Activated CD8-positive, alpha-beta memory T cell treated with anti-CD3 and anti-CD28 coated beads, Interleukin-2, amount 50 U/mL, for 1 hour (primary cell): Measurements from ENCODE around the gene PCNT.

ENCODE experiments used
- DNase-seq: peaks from one replicate; pipeline ENCODE4 v3.0.0-alpha.2; 2020; ENCODE audit errors: extremely low read depth

PCNT gene

DNA sequence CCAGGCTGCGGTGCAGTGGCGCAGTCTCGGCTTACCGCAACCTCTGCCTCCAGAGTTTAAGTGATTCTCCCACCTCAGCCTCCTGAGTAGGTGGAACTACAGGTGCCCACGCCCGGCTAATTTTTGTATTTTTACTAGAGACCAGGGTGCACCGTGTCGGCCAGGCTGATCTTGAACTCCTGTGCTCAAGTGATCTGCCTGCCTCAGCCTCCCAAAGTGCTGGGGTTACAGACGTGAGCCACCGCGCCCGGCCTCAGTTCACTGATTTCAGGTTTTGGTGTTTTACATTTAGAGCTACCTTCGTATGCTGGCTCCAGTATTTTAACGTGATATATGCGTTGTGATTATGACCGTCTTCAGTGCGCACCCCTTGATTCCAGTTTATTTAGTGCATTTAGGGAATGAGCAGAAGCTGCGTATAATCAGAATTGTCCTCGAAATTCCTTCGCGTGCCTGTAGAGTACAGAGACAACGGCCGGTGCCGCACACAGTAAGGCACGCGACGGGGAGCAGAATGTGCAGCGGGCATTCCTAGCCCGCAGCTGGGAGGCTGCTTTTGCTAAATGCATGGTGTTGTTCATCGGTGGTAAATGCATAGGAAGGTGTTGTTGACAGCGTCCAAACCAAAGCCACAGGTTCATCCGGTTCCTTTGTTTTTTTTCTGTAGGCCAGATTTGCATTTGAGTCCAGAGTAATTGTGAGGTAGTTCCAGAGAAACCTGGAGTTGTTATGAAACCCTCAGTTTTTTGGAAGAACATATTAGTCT is 85.9 kb downstream of the PCNT start:
- no peak for DNase-seq

DNA sequence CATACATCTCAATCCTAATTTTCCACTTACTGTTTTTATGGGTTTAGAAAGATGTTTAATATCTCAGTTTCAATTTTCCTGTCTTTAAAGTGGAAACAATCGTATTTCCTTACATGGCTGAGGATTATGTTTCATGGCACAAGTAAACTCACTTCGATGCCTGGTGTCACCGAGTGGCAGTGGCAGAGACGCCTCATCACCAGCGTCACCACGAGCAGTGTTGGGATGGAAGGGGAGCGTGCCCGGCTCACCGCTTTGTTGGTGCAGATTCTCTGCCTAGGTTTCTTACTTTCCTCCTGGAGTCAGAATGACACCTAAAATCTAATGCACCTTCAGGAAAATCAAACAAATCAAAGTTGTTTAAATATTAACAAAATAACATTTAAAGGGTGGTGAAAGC is 86.6 kb downstream of the PCNT start:
- DNase-seq = no peak

DNA sequence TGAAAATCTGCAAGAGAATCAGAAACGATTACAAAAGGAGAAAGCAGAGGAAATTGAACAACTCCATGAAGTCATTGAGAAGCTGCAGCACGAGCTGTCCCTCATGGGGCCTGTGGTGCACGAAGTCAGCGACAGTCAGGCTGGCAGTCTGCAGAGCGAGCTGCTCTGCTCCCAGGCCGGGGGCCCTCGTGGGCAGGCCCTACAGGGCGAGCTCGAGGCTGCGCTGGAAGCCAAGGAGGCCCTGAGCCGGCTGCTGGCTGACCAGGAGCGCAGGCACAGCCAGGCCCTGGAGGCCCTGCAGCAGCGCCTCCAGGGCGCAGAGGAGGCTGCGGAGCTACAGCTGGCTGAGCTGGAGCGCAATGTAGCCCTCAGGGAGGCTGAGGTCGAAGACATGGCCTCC is 87.3 kb downstream of the PCNT start:
- DNase-seq = no peak

DNA sequence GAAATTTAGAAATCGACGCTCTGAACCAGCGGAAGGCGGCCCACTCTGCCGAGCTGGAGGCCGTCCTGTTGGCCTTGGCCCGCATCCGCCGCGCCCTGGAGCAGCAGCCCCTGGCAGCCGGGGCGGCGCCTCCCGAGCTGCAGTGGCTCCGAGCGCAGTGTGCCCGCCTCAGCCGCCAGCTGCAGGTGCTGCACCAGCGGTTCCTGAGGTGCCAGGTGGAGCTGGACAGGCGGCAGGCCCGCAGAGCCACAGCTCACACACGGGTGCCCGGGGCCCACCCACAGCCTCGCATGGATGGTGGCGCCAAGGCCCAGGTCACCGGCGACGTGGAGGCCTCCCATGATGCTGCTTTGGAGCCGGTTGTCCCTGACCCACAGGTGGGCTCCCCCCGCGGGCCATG is 87.7 kb downstream of the PCNT start:
- no peak for DNase-seq

DNA sequence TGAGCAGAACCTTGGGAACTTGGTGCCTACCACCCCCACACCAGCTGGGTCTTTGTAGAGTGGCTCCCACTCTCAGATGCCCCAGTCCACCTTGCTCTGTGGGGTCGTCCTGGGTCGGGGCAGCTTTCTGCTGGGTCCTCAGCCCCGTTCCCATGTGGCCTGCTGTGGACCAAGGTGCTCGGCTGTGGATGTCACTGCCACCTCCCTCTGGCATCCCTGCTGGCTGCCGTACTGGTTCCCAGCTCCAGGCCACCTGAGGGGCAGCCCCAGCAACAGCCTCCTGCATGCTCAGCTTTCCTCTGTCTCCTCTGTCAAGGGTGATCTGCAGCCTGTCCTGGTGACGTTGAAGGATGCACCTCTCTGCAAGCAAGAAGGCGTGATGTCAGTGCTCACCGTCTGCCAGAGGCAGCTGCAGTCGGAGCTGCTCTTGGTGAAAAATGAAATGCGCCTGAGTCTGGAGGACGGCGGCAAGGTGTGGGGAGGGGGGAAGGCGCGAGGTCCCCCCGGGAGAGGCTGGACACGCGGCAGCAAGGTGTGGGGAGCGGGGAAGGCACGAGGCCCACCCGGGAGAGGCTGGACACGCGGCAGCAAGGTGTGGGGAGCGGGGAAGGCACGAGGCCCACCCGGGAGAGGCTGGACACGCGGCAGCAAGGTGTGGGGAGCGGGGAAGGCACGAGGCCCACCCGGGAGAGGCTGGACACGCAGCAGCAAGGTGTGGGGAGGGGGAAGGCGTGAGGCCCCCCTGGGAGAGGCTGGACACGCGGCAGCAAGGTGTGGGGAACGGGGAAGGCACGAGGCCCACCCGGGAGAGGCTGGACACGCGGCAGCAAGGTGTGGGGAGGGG is 88.8 kb downstream of the PCNT start:
- DNase-seq = no peak

DNA sequence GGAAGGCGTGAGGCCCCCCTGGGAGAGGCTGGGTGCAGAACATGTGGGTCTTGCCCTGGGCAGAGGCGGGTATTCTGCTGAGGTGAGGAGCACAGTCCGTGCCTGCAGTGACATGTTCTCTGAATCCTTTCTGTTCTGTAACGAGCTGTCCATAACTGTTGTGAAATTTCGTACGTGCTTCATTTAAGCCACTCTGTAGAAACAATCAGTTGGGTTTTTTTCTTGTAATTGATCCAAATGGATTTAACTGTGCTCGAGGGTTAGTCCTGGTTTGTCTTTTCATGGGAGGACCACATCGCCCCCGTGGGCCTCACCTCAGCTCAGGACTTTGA is 89.4 kb downstream of the PCNT start:
- no peak for DNase-seq

DNA sequence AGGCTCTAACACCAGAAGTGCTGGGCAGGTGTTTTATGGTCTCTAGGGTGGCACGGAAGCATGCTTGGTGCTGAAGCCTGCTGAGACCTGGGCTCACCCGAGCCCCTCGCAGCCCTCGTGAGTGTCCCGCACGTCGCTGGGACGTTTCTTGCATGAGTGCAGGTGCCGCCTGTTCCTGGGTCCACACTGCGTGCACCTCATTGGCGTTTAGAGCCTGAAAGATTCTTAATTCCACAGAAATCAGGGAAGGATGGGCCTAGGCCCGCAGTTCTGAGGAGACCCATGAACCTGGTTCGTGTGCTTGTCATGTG is 91.0 kb downstream of the PCNT start:
- no peak for DNase-seq

DNA sequence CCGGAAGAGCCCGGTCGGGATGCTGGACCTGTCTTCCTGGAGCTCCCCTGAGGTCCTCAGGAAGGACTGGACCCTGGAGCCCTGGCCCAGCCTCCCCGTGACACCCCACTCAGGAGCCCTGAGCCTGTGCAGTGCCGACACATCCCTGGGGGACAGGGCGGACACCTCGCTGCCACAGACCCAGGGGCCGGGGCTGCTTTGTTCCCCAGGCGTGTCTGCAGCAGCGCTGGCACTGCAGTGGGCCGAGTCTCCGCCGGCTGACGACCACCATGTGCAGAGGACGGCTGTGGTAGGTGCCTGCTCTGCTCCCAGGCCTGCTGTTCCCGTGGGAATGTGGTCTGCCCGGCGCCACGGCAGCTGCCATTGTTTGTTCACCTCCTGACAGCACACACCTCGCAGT is 92.6 kb downstream of the PCNT start:
- no peak for DNase-seq

DNA sequence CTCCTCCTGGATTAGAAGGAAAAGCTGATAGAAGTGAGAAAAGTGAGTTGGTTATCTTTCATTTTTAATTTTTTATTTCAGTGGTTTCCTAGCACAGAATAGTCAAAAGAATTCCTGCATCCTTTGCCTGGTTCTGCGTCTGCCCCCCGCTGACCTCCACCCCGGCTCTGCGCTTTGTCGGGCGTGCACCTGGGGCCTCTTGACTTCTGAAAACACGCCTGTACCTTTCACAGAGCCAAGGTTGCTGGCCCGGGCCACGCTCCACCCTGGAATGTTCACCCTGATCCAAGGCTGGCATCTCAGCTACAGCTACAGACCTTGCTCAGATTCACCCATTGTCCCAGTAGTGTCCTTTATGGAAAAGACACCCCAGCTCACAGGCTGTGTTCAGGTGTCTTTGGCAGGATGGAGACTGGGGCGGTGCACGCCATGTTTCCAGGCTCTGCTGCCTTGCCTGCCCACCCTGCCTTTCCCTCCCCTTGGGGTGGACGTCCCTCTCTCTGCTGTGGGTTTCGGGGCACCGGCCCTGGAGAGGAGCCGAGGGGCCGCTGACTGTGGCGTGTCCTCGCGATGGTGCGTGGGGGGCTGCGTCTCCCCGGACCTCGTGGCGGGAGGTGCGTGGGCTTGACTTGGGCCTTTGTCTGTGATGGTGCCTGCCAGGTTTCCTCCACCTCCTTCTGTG is 94.5 kb downstream of the PCNT start:
- no peak for DNase-seq

DNA sequence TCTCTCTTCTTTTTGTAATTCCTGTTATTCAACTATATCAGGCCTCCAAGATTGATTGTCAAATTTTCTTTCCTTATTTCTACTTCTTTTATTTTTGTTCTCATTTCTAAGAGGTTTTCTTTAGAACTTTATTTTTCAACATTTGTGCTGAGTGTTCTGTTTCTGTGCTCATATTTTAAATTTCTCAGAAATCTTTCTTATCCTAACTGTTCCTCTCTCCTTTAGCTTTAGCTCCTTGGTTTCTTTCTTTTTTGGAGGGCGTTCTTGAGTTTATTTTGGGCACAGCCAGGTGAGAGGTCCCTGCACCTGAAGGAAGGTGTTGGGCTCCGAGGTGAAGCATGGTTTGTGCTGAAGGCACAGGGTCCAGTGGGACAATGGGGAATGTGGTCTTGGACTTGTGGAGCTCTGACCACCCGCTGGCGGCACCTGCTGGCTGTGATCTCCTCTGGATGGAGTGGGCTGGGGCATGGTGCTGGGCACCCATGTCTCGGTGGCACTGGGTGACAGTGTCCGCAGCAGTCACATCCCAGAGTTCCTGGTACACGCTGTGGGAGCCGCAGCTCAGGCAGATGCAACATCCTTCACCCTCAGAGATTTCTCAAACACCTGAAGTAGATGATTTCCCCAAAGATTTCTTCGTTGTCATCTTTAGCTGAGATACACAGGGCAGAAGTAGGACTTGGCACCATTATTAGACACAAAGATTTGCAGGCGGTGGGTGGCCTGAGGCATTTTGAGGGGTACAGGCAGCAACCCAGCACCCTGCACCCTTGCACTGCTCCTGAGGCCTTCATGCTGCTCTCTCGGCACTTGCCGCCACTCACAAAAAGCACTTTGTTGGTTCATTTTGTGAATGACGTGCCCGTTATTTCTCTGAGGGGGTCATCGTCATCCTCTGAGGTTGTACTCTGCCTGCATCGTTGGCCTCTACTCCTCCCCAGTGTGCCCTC is 96.6 kb downstream of the PCNT start:
- DNase-seq = no peak

DNA sequence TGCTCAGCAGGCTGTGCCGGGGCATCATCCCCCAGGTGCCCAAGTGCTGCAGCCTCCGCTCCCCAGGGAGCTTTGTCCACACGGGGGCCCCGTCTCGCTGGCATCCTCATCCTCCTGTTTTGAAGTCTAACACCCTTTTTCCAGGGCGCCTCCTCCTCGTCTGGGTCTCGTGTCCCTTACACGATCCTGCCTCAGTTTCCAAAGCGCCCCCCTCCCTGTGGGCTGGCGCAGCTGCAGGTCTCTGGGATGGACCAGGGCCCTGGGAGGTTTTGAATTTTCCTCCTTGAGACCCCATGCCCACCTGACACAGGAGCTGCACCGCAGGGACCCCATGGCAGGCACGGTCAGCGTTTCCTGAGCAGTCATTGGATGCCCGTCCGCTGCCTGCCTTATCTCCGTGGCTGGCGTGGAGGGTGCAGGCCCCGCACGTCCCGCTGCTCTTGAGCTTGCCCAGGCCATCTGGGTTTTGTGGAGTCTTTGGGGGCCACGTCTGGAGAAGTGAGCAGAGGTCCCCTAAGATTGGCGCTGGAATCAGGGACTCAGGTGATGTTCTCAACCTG is 97.3 kb downstream of the PCNT start:
- no peak for DNase-seq

DNA sequence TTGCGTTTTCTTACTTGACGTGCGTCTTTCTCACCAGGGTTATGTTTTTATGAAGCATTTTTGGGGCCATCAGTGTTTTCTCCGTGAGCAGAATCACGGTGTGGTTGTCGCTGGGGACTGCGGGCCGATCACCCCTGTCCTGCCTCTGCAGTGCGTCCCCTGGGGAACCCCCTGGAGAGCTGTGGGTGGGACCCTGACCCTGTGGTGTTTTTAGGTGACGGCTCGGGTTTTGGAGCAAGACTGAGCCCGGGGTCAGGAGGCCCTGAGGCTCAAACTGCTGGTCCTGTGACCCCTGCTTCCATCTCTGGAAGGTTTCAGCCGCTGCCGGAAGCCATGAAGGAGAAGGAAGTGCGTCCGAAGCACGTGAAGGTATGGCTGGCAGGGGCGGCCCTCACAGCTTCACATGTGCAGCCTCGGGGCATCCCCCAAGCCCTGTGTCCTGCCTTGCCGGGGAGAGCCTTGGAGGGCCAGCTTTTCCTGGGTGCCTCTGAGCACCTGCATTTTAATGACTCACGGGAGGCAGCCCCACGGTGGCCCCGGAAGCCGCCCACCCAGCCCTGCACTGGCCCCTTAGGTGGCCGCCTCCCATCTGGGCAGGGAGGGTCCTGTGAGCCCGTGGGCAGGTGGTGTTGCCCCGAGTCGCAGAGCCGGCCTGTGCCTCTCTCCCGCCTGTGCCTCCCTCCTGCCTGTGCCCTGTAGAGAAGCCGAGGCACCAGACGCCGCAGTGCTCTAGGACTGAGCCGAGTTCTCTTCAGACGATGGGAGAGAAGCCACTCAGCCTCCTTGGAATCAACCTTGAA is 98.0 kb downstream of the PCNT start:
- DNase-seq = no peak

DNA sequence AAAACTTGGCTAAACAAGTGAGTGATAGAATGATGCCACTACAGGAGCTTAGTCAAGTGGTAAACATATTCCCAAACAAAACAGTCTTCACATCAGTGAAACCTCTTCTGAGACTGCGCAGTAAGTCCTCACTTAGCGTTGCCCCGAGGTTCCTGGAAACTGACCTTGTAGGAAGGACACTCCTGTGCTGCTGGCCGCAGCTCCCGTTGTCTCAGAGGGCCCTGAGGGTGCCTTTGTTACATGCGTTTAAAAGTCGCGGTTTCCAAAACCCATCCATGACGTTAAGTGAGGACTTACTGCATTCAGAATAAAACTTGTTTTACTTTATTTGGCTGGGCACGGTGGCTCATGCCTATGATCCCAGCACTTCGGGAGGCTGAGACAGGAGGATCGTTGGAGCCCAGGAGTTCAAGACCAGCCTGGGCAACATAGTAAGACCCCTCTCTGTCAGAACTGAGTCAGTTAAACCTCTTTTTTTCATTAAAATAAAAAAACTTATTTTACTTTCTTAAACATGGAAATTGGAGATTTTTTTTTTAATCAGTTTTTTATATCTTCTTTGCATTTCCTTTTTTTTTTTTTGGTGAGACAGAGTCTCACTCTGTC is 98.8 kb downstream of the PCNT start:
- DNase-seq = no peak

DNA sequence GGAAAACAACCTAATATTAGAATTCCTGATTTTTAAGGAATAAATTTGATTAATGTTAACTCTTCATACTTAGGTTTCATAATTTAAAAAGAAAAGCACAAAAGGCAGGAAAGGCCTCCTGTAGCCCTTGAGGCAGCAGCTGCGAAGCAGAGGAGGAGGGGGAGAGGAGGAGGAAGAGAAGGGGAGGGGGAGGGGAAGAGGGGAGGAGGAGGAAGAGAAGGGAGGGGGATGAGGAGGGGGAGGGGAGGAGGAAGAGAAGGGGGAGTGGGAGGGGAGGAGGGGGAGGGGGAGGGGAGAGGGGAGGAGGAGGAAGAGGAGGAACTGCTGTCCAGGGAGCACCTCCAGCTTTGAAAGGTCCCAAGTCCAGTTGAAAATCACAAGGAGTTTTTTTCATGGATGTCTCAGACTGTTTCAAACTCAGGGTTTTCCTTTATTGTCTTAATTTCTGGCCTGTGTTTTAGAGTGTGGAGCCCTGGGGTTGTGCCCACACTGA is 99.6 kb downstream of the PCNT start:
- DNase-seq = no peak

DNA sequence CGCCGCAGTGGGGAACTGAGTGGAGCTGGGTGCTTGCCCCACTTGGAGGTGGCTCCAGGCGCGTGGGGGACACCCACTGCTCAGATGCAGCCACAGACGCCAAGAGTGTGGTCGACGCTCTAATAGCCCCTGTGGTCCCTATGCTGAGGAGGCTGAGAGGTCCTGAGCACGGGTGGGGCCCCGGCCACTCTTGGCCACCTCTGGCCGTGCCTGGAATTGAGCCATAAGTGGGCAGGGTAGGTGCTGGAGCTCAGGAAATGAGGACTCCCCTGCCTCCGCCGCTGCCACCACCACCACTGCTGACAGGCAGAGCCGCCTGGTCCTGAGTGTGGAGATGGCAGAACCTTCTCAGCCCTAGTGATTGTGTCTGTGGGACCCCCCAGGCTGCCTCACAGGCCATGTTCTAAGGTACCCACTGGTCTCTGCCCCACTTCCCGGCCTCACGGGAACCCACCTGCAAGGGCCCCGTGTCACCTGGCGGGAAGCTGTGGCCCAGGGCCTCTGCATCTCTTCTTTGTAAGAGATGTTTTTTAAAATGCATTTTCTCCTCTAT is 100.2 kb downstream of the PCNT start:
- no peak for DNase-seq

DNA sequence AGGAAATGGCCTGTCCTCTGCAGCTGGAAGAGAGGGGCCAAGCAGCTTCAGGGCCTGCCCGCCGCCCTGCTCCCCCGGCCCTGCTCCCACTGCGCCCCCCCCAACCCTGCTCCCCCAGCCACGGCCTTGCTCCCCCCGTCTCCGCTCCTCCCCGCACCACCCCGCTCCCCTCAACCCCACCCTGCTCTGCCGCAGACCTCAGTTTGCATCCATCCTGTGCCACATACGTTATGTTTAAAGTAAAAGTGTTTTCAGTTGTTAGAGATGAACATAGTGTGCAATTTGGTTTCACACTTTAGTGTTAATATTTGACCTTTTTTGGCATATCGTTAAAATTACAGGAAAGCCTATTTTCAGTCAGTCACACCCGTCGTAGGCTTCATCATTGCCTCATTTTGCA is 100.7 kb downstream of the PCNT start:
- no peak for DNase-seq

DNA sequence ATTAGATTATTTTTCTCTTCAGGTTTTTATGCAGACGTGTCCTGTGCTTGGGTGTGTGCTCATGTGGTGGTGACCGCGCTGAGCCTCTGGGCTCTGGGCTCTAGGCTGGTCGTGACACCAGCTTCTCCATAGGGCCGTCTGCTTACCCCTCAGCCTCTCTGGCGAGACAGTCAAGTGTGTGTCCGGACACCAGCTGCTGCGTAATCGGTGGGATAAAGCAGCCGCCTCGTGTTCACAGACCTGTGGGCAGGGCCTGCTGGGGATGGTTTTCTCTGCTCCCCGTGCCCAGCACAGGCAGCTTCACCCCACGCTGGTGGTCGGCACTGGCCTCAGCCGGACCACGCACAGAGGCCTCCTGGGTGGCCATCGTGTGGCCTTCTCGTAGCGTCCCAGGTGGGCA is 101.1 kb downstream of the PCNT start:
- no peak for DNase-seq

DNA sequence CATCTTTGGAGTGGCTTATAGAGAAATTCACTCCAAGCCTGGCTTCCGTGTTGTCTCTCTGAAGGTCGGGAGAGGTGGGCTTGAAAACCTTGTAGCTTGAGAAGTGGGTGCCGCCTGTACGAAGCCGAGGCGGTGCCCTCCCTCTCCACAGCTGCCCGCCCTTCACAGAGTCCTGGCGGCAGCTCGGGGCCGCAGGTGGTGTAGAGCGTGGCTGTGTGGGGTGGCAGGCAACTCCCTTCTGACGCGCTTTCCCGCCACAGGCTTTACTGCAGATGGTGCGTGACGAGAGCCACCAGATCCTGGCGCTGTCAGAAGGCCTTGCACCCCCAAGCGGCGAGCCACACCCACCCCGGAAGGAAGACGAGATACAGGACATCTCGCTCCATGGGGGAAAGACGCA is 101.6 kb downstream of the PCNT start:
- peak; percentile 68 for DNase-seq

DNA sequence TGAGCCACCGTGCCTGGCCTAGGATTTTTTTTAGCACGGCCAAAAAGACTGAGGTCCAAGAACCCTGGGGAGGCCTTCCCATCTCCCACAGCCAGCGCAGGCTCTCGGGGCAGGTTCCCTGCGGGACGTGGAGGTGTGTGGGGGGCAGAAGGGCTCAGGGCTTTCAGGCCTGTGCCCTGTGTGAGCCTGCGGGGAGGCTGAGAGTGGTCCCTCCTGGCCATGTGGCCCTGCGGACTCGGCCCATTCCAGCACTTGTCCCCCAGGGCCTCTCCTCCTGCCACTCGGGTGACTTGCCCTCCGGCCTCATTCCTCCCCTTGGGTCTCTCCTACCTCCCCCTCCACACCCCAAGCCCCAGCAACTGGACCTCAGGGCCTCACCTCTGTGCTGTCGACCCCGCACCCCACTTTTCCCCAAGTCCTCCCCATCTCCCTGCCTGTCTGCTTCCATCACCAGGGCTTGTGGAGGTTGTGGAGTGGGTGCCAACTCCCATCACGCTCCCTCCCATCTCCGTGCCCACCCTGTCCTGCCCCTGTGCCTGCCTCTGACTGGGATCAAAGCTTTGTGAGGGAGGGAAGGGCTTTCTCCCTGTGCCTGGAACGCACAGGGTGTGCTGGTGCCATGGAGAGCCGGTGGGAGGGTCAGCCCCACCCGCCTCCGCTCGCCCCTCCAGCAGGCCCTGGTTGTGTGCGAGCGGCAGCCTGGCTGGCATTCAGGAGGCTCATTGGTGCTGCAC is 102.5 kb downstream of the PCNT start:
- no peak for DNase-seq
